Activated naive CD4-positive, alpha-beta T cell treated with anti-CD3 and anti-CD28 coated beads, Interleukin-2, amount 10 ng/mL, durations not matched to agents 7 days and 5 days (primary cell): ENCODE measurements around the gene HMG20A.

ENCODE experiments used
- CTCF ChIA-PET: fragments of 350-600 bp; sonication (Branson Sonifier 250); formaldehyde crosslinking; loops from one replicate; lab custom pipeline; 2021; ENCODE audit warnings: antibody characterized with exemption; lab: Charles Lee
- DNase-seq: peaks from one replicate; pipeline ENCODE4 v3.0.0-alpha.2; 2020
- H3K27ac Mint-ChIP-seq: one replicate; pipeline ENCODE4 v1.8.0; 2021; ENCODE audit warnings: mild to moderate bottlenecking, moderate library complexity, mixed read lengths
- H3K27me3 Mint-ChIP-seq: one replicate; pipeline ENCODE4 v1.8.0; 2021; ENCODE audit warnings: mild to moderate bottlenecking, mixed read lengths
- H3K36me3 Mint-ChIP-seq: one replicate; pipeline ENCODE4 v1.8.0; 2021; ENCODE audit warnings: mixed read lengths
- H3K4me1 Mint-ChIP-seq: one replicate; pipeline ENCODE4 v1.8.0; 2021; ENCODE audit warnings: mixed read lengths
- H3K4me3 Mint-ChIP-seq: one replicate; pipeline ENCODE4 v1.8.0; 2021; ENCODE audit warnings: mild to moderate bottlenecking, moderate library complexity, mixed read lengths
- H3K9me3 Mint-ChIP-seq: one replicate; pipeline ENCODE4 v1.8.0; 2021; ENCODE audit warnings: mixed read lengths

The HMG20A gene

DNA sequence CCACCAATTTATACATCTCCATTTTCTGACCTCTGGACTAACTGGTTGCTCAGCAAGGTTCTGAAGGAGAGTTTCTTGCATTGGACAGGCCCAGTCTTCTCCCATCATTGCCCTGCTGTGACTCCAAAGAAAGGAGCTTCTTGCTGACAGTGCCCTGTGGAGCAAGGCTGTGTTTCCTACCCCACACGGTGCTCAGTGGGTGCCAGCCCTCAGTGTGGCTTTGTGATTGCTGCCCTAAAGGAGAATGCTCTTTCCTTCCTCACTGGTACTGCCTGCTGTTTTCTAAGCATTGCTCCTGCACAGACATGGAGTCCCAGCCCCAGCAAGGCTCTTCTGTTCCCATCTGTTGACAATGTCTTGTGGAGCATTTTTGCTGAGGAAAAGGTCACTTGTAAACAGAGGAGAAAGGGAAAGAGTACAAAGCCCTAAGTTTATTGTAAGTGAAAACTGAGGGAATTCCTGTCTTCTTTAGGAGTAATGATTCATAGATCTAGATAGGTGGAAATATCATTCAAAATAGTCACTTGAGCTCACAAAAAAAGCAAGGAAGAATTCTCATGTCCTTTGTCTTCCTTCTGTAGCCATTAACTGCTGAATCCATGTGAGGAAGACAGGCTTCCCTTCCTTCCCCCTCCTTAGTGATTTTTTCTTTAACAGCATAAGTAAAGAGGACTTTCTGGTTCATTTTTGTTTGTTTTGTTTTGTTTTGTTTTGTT, 62.9 kb downstream of the HMG20A start:
- Mint-ChIP-seq H3K4me1 (peaks cover 12% of the 10 kb centered on the region), H3K27me3 (no peaks in the 10 kb centered on the region), H3K36me3 (peaks cover 56% of the 10 kb centered on the region), H3K27ac (no peak overlapping the region), H3K9me3 (no peaks in the 10 kb centered on the region), H3K4me3 (no peak overlapping the region)
- CTCF ChIA-PET = no interaction called here
- DNase-seq = no peak

DNA sequence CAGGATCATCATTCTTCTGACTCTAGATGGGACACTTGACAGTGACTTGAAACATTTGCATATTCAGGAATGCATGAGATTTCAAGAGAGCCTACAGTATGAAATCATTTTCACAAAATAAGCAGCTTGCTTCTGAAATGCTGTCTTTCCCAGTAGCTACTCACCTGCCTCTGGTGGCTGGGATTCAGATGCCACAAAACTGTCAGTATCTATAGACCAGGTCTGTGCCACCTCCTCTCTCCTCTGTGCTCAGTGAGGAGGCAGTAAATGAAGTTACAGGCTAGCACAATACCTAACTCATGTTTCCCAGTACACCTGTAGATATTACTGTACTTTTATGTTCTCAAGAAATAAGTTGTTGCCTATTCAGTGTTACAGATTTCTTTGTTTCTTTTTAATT, 64.3 kb downstream of the HMG20A start:
- Mint-ChIP-seq H3K4me1 (peaks cover 12% of the 10 kb centered on the region), H3K4me3 (no peak overlapping the region), H3K9me3 (no peaks in the 10 kb centered on the region), H3K36me3 (peaks cover 45% of the 10 kb centered on the region), H3K27ac (no peak overlapping the region), H3K27me3 (no peaks in the 10 kb centered on the region)
- no peak for DNase-seq
- CTCF ChIA-PET = interaction anchor here (1.5 kb wide), 1 partner anchor 12 kb away, joined by 3 read pairs; no protein-coding TSS in a partner anchor

DNA sequence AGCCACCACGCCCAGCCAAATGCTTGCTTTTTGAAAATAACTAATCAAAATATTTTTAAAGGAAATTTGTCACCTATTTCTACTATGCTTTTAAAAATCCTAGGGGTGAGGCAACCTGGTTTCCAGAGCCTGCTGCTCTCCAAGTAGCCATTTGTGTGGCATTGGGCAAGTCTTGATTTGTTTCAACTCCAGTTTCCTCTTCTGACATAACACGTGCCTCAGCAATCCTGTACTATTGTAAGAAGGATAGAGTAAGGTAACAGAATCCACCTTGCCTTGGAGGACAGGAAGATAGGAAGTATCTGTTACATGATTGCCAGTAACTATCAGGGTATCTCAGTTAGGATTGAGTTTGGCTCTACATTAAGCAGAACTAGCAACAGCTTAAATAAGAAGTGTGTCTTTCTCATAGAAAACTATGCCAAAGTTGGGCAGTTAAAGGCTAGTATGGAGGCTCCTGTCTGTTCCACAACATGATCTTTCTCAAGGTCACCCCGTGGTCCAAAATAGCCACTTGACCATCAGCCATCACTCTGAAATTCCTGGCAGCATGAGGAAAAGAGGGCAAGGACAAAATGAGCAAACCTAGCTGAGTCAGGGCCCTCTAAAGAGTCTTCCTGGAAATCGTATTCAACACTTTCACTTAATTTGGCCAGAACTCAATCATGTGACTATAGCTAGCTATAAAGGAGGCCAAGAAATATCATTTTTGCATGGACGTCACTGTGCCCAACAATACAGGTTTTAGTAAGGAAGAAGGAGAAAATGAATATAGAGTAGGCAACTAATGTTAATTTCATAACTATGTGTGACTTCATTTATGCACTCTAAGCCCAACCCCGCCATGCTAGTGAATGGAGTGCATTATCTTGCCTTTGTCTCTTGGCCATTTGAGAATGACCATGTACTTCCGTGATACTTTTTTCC, 66.1 kb downstream of the HMG20A start:
- CTCF ChIA-PET = interaction anchor here (1.3 to 1.5 kb wide), 3 partner anchors 10 to 57 kb away, joined by 3 to 4 read pairs (median 3); no protein-coding TSS in a partner anchor
- no peaks in the 10 kb centered on the region for H3K9me3 Mint-ChIP-seq
- H3K36me3 Mint-ChIP-seq = peaks cover 38% of the 10 kb centered on the region
- H3K4me3 Mint-ChIP-seq = no peak overlapping the region
- H3K4me1 Mint-ChIP-seq = peaks cover 12% of the 10 kb centered on the region
- no peaks in the 10 kb centered on the region for H3K27me3 Mint-ChIP-seq
- no peak for DNase-seq
- H3K27ac Mint-ChIP-seq = no peak overlapping the region

DNA sequence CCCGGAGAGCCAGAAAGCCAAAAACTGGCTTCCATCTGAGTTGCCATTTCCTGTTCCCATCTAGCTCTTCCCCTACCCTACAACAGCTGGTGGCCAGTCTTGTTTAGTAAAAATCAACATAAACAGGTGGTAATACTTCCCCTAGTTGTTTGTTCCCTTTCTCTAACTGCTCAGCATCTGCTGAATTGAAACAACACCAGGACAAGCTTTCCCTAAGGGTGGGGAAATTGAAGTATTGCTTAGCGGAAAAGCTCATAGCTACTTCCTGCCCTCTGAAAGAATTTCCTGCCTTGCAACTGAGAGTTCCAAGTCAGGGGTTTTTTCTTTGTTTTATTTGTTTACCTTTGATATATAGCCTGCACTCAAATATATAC, 66.8 kb downstream of the HMG20A start:
- peaks cover 12% of the 10 kb centered on the region for H3K4me1 Mint-ChIP-seq
- CTCF ChIA-PET = interaction anchor here (1.3 kb wide), 2 partner anchors 16 to 56 kb away, joined by 3 to 4 read pairs; no protein-coding TSS in a partner anchor
- H3K27ac Mint-ChIP-seq = no peak overlapping the region
- H3K36me3 Mint-ChIP-seq = peaks cover 40% of the 10 kb centered on the region
- DNase-seq = no peak
- no peaks in the 10 kb centered on the region for H3K9me3 Mint-ChIP-seq
- H3K4me3 Mint-ChIP-seq = no peak overlapping the region
- H3K27me3 Mint-ChIP-seq = no peaks in the 10 kb centered on the region

DNA sequence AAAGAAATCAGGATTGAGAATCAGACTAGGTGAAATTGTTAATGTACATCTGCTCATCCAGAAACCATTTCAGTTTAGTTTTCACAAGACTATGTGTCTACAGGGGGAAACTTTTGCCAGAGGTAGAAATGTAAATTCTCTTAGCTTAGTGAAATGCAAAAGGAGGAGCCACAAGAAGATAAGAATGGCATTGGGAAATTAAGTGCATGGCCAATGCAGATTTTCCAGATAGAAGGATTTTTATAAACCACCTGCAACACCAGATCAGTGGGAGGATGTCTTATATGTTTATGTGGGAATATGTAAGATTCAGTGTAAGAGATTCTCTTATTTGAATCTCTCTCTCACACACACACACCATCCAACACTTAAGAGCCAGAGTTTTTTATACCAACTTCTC, 67.2 kb downstream of the HMG20A start:
- Mint-ChIP-seq H3K36me3 (peaks cover 36% of the 10 kb centered on the region), H3K9me3 (no peaks in the 10 kb centered on the region), H3K27me3 (no peaks in the 10 kb centered on the region), H3K4me3 (no peak overlapping the region), H3K4me1 (peaks cover 13% of the 10 kb centered on the region), H3K27ac (no peak overlapping the region)
- CTCF ChIA-PET = interaction anchor here (1.3 kb wide), 2 partner anchors 16 to 55 kb away, joined by 3 to 4 read pairs; no protein-coding TSS in a partner anchor
- no peak for DNase-seq

DNA sequence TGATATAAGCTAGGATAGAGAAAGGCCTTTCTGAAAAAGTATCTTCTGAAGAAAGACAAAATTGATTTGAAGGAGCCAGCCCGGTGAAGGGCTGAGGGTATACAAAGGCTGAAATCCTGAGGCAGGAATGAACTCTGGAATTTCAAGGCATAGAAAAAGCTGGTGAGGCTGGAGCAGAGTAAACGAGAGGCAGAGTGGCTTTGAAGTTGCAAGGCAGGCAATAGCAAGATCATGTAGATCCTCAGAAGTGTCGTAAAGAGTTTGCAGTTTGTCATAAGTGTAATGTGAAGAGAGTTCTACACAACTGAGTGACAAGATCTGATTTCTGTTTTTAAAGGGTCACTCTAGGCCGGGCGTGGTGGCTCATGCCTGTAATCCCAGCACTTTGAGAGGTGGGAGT, 69.0 kb downstream of the HMG20A start:
- Mint-ChIP-seq H3K27me3 (no peaks in the 10 kb centered on the region), H3K9me3 (no peaks in the 10 kb centered on the region), H3K4me3 (no peak overlapping the region), H3K27ac (no peak overlapping the region), H3K4me1 (peaks cover 21% of the 10 kb centered on the region), H3K36me3 (peaks cover 26% of the 10 kb centered on the region)
- CTCF ChIA-PET = interaction anchor here (1.1 kb wide), 1 partner anchor 303 kb away, joined by 3 read pairs; no protein-coding TSS in a partner anchor
- DNase-seq = no peak

DNA sequence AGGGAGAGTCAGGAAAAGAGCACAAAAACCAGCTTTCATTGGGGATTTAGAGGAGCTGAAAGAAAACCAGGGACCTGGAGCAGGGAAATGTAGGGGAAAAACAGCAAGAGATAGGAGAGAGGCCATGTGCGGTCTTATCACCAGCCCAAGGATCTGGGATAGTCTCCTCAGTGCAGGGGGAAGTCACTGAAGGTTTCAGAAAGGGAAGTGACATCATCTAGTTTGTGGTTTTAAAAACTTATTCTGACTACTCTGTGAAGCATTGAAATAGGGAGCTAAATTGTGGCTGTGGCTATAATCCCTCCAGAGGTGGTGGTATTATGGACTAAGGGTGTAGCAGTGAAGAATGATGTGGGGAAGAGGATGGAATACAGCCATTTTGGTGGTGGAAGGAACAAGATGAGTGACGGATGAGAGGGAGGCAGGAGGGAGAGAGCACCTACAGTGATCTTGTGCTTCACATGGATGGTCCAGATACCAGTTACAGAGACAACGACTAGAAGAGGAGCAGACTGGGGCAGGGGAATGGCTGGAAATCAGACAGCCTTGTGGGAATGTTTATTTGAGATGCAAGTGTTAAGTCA, 72.7 kb downstream of the HMG20A start:
- DNase-seq = no peak
- no peaks in the 10 kb centered on the region for H3K27me3 Mint-ChIP-seq
- H3K4me3 Mint-ChIP-seq = no peak overlapping the region
- CTCF ChIA-PET = interaction anchor here (0.7 to 9.3 kb wide), 5 partner anchors 37 to 377 kb away, joined by 3 to 151 read pairs (median 3); no protein-coding TSS in a partner anchor
- H3K4me1 Mint-ChIP-seq = peaks cover 9% of the 10 kb centered on the region
- H3K27ac Mint-ChIP-seq = peak overlapping the region; percentile 24
- no peaks in the 10 kb centered on the region for H3K9me3 Mint-ChIP-seq
- H3K36me3 Mint-ChIP-seq = peaks cover 6% of the 10 kb centered on the region

DNA sequence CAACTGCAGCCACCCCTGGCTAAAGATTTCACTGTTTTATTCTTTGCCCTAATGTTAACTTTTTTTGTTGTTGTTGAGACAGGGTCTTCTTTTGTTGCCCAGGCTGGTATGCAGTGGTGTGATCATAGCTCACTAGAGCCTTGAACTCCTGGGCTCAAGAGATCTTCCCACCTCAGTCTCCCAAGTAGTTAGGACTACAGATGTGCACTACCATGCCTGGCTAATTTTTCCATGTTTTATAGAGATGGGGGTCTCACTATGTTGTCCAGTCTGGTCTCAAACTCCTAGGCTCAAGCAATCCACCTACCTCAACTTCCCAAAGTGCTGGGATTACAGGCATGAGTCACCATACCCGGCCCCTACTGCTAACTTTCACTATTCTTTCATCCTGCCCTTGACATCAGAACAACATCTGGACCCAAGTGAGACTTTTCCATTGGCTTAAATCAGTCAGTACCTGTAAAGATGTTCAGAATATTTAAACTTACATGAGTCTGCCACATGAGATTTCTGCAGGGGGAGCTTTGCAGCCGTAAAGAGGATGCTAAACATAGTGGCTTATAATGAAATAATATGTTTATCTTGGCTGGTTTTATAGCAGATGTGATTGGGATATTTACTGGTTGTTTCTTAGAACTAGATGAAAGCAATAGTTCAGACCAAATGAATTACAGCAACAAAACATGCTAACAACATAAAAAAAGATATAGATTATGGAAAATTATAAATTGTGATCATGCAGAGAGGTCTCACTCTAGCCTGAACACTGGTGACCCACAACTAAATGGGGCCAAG, 73.6 kb downstream of the HMG20A start:
- H3K9me3 Mint-ChIP-seq = no peaks in the 10 kb centered on the region
- no peaks in the 10 kb centered on the region for H3K27me3 Mint-ChIP-seq
- no peak overlapping the region for H3K27ac Mint-ChIP-seq
- no peak overlapping the region for H3K4me3 Mint-ChIP-seq
- no peak for DNase-seq
- H3K4me1 Mint-ChIP-seq = peaks cover 9% of the 10 kb centered on the region
- CTCF ChIA-PET = interaction anchor here (0.7 to 9.3 kb wide), 8 partner anchors 38 to 521 kb away, joined by 3 to 151 read pairs (median 4); no protein-coding TSS in a partner anchor
- H3K36me3 Mint-ChIP-seq = peaks cover 6% of the 10 kb centered on the region

DNA sequence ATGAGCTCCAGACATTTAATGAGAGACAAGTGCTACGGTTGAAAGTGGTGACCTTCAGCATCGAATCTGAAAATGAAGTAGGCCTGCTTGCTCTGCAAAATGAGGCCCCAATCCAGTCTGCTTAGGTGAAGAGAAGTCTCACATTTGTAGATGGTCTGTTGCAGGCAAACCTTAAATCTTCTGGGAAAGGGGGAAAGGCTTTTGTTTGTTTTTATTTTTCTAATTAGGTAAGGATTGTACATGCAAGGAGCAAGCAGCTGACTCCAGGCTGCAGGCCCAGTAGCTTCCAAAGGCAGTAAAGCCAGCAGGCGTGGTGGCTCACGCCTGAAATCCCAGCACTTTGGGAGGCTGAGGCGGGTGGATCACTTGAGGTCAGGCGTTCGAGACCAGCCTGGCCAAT, 74.3 kb downstream of the HMG20A start:
- H3K36me3 Mint-ChIP-seq = peaks cover 6% of the 10 kb centered on the region
- no peak overlapping the region for H3K4me3 Mint-ChIP-seq
- no peaks in the 10 kb centered on the region for H3K27me3 Mint-ChIP-seq
- no peak overlapping the region for H3K27ac Mint-ChIP-seq
- peaks cover 9% of the 10 kb centered on the region for H3K4me1 Mint-ChIP-seq
- H3K9me3 Mint-ChIP-seq = no peaks in the 10 kb centered on the region
- DNase-seq = no peak
- CTCF ChIA-PET = interaction anchor here (0.7 to 9.3 kb wide), 6 partner anchors 48 to 521 kb away, joined by 3 to 151 read pairs (median 4); no protein-coding TSS in a partner anchor

DNA sequence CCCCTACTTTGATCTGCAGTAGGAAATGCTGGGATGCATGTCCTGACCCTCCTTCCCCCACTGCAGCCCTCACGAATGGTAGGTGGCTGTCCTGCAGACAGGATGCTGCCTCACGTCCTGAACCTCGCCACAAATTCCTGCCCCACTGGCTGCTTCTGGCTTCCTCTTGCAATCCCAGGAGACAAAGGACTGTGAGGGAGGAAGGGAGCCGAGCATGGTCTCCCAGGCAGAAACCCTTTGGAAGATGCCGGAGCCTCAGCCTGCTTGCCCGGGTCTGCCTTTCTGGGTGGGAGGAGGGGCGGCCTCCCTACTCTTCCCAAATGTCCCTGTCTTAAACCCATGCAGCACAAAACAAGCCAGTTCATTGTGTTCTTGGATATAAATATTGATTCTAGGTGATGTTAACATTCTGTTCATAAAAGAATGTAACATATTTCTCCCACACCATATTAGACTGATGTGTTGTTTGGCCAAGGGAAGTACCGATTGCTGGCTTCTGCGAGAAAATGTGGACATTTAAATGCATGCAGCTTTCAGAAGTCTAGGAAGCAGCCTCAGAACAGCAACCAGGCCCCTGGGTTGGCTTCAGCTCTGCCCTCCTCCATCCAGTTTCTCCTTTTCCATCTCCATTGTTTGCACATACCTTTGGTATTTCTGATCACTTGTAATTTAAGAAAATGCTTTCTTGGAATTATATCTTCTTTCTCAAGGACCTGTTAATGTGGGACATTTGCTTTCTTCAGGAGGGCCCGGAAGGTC, 75.3 kb downstream of the HMG20A start:
- DNase-seq = no peak
- Mint-ChIP-seq H3K9me3 (no peaks in the 10 kb centered on the region), H3K27ac (no peak overlapping the region), H3K4me1 (peaks cover 9% of the 10 kb centered on the region), H3K27me3 (no peaks in the 10 kb centered on the region), H3K4me3 (no peak overlapping the region), H3K36me3 (peaks cover 3% of the 10 kb centered on the region)
- CTCF ChIA-PET = interaction anchor here (1.3 to 9.3 kb wide), 7 partner anchors 12 to 522 kb away, joined by 4 to 151 read pairs (median 11); no protein-coding TSS in a partner anchor

DNA sequence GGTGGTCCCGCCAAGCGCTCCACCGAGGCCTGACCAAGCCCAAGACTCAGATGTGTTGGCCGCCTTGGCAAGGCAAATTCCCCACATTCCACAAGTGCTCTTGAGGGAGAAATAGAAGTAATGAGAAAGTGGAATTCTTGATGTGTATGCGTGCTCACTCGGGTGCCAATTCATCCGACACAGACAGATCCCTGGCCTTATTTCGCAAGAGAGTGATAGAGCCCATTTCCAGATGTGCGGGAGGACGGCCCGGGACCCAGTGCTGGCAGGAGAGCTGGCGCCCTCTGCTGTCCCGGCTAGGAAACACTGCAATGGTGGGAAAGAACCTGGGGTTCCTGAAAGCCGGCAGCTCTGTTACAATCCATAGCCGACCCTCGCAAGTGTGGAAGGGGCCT, 76.0 kb downstream of the HMG20A start:
- peaks cover 9% of the 10 kb centered on the region for H3K4me1 Mint-ChIP-seq
- H3K4me3 Mint-ChIP-seq = no peak overlapping the region
- no peak overlapping the region for H3K27ac Mint-ChIP-seq
- H3K27me3 Mint-ChIP-seq = no peaks in the 10 kb centered on the region
- H3K36me3 Mint-ChIP-seq = peaks cover 3% of the 10 kb centered on the region
- DNase-seq = peak; percentile 81
- CTCF ChIA-PET = interaction anchor here (0.7 to 9.3 kb wide), 17 partner anchors 9 to 523 kb away, joined by 3 to 151 read pairs (median 4); no protein-coding TSS in a partner anchor
- H3K9me3 Mint-ChIP-seq = no peaks in the 10 kb centered on the region

DNA sequence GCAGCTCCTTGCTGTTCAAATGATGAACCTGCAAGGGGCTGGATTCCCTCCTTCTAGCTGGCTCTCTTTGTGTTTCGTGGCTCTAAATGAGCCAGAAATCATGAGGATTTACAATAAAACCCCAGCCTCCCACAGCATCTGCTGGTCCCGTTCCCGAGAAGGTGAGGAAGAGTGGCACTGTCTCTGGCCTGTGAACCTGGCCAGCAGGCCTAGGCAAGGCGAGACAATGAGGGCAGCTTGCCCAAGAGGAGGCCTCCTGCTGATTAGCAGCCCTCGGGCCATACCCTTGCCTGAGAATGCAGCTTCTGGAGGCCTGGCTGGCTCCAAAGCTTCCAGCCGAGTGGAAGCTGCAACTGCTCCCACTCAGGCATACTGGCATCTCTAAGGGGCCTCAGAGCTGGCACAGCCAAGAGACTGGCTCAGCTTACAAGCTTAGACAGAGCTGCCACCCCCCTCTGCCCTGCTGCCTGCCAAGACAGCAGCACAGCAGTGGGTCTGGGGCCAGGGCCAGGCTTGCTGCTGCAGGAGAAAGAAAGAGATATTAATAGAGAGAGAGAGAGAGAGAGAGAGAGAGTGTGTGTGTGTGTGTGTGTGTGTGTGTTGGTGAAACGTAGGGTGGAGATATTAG, 76.5 kb downstream of the HMG20A start:
- Mint-ChIP-seq H3K9me3 (no peaks in the 10 kb centered on the region), H3K27ac (no peak overlapping the region), H3K4me1 (peaks cover 9% of the 10 kb centered on the region), H3K4me3 (no peak overlapping the region), H3K27me3 (no peaks in the 10 kb centered on the region), H3K36me3 (peaks cover 3% of the 10 kb centered on the region)
- CTCF ChIA-PET = interaction anchor here (0.7 to 9.3 kb wide), 18 partner anchors 8 to 524 kb away, joined by 3 to 151 read pairs (median 4); no protein-coding TSS in a partner anchor
- no peak for DNase-seq
